H9 (cell line): ENCODE data around the gene CTF1. TPM values are rescaled to one million over a fixed set of nuclear protein-coding genes. Genes with fewer than 3 reads are reported as not detected.
A peak's percentile ranks its signal among the peaks of the same experiment; 100 is the strongest.

ENCODE experiments used
- DNase-seq: peaks from one replicate; pipeline ENCODE4 v3.0.0-alpha.2; 2017
- H2AFZ ChIP-seq: one replicate; pipeline ENCODE4 v1.6.1; 2013; ENCODE audit warnings: mild to moderate bottlenecking, low read length, control low read depth, moderate library complexity
- H2AK5ac ChIP-seq: 2 replicates; pipeline ENCODE4 v1.6.1; 2013; ENCODE audit warnings: low read length, control low read depth, mixed read lengths; ENCODE audit not compliant: insufficient read length
- H2BK120ac ChIP-seq: one replicate; pipeline ENCODE4 v1.6.1; 2013; ENCODE audit warnings: low read depth, mild to moderate bottlenecking, low read length, control low read depth, inconsistent platforms; ENCODE audit not compliant: poor library complexity, severe bottlenecking
- H2BK12ac ChIP-seq: 2 replicates; pipeline ENCODE4 v1.6.1; 2013; ENCODE audit warnings: low read length, control low read depth, mixed read lengths, low read depth; ENCODE audit not compliant: insufficient read length
- H2BK15ac ChIP-seq: 2 replicates; pipeline ENCODE4 v1.6.1; 2013; ENCODE audit warnings: low read depth, low read length, control low read depth
- H2BK20ac ChIP-seq: one replicate; pipeline ENCODE4 v1.6.1; 2013; ENCODE audit warnings: low read depth, mild to moderate bottlenecking, low read length, control low read depth, inconsistent platforms; ENCODE audit not compliant: poor library complexity, severe bottlenecking
- H2BK5ac ChIP-seq: 2 replicates; pipeline ENCODE4 v1.6.1; 2013; ENCODE audit warnings: low read length, control low read depth, mixed read lengths; ENCODE audit not compliant: insufficient read length
- H3K14ac ChIP-seq: 2 replicates; pipeline ENCODE4 v1.6.1; 2013; ENCODE audit warnings: low read length, control low read depth; ENCODE audit not compliant: insufficient read depth
- H3K18ac ChIP-seq: 2 replicates; pipeline ENCODE4 v1.6.1; 2013; ENCODE audit warnings: low read depth, mild to moderate bottlenecking, mixed read lengths, low read length, control low read depth; ENCODE audit not compliant: insufficient read length
- H3K23ac ChIP-seq: 2 replicates; pipeline ENCODE4 v1.6.1; 2013; ENCODE audit warnings: low read length, control low read depth, mixed read lengths, low read depth; ENCODE audit not compliant: insufficient read length
- H3K23me2 ChIP-seq: 2 replicates; pipeline ENCODE4 v1.6.1; 2013; ENCODE audit warnings: low read depth, mild to moderate bottlenecking, mixed read lengths, low read length, control low read depth; ENCODE audit not compliant: insufficient read length, poor library complexity, severe bottlenecking
- H3K27ac ChIP-seq: 2 replicates; pipeline ENCODE4 v1.5.1; 2013; ENCODE audit warnings: low read length, control low read depth, mixed read lengths, low read depth; ENCODE audit not compliant: insufficient read length
- H3K27me3 ChIP-seq: 2 replicates; pipeline ENCODE4 v1.6.1; 2013; ENCODE audit warnings: low read length, control low read depth, inconsistent platforms; ENCODE audit not compliant: insufficient read depth
- H3K4ac ChIP-seq: 2 replicates; pipeline ENCODE4 v1.6.1; 2013; ENCODE audit warnings: low read depth, mild to moderate bottlenecking, control low read depth, inconsistent platforms, low read length, moderate library complexity
- H3K4me1 ChIP-seq: 2 replicates; pipeline ENCODE4 v1.6.1; 2013; ENCODE audit warnings: low read length, control low read depth, inconsistent platforms; ENCODE audit not compliant: insufficient read depth
- H3K4me2 ChIP-seq: 2 replicates; pipeline ENCODE4 v1.6.1; 2013; ENCODE audit warnings: low read length, control low read depth, mixed read lengths; ENCODE audit not compliant: insufficient read length, insufficient read depth
- H3K56ac ChIP-seq: 2 replicates; pipeline ENCODE4 v1.6.1; 2013; ENCODE audit warnings: low read depth, mild to moderate bottlenecking, mixed read lengths, low read length, control low read depth; ENCODE audit not compliant: insufficient read length
- H3K79me1 ChIP-seq: 2 replicates; pipeline ENCODE4 v1.6.1; 2013; ENCODE audit warnings: low read depth, mild to moderate bottlenecking, moderate library complexity, low read length, control low read depth, inconsistent platforms; ENCODE audit not compliant: insufficient read depth, poor library complexity, severe bottlenecking
- H3K79me2 ChIP-seq: 2 replicates; pipeline ENCODE4 v1.6.1; 2013; ENCODE audit warnings: low read length, control low read depth, inconsistent platforms; ENCODE audit not compliant: insufficient read depth
- H3K9ac ChIP-seq: 2 replicates; pipeline ENCODE4 v1.6.1; 2013; ENCODE audit warnings: low read length, control low read depth, mixed read lengths; ENCODE audit not compliant: insufficient read length; ENCODE audit errors: extremely low read depth
- H3K9me3 ChIP-seq: one replicate; pipeline ENCODE4 v1.6.1; 2013; ENCODE audit warnings: low read depth, low read length, inconsistent platforms; ENCODE audit not compliant: control insufficient read depth
- H3T11ph ChIP-seq: one replicate; pipeline ENCODE4 v1.6.1; 2013; ENCODE audit warnings: mild to moderate bottlenecking, low read length, control low read depth, inconsistent platforms
- H4K20me1 ChIP-seq: one replicate; pipeline ENCODE4 v1.6.1; 2013; ENCODE audit not compliant: control insufficient read depth, insufficient read length, insufficient read depth
- H4K5ac ChIP-seq: 2 replicates; pipeline ENCODE4 v1.6.1; 2013; ENCODE audit warnings: low read depth, mild to moderate bottlenecking, mixed read lengths, low read length, control low read depth; ENCODE audit not compliant: insufficient read length
- H4K8ac ChIP-seq: replicated peaks from 2 replicates; pipeline ENCODE4 v1.6.1; 2013; ENCODE audit warnings: low read length, control low read depth, mixed read lengths, low read depth; ENCODE audit not compliant: insufficient read length
- H4K91ac ChIP-seq: 2 replicates; pipeline ENCODE4 v1.6.1; 2013; ENCODE audit warnings: low read depth, mild to moderate bottlenecking, moderate library complexity, mixed read lengths, low read length, control low read depth; ENCODE audit not compliant: insufficient read length
- H3K27ac Mint-ChIP-seq, 3 experiments: 2 replicates in 2 of 3; 3 replicates in 1 of 3; pipeline ENCODE4 v1.8.0; 2020 to 2021; ENCODE audit warnings: mixed read lengths in 3 of 3, mild to moderate bottlenecking in 1 of 3, moderate library complexity in 1 of 3
- H3K27me3 Mint-ChIP-seq: 2 replicates; pipeline ENCODE4 v1.8.0; 2021; ENCODE audit warnings: low read depth, mild to moderate bottlenecking, moderate library complexity, mixed read lengths
- H3K36me3 Mint-ChIP-seq, 3 experiments: 2 replicates in 2 of 3; 3 replicates in 1 of 3; pipeline ENCODE4 v1.8.0; 2020 to 2021; ENCODE audit warnings: low read depth in 3 of 3, mixed read lengths in 3 of 3; ENCODE audit not compliant: insufficient read depth in 1 of 3
- H3K4me1 Mint-ChIP-seq, 2 experiments: 2 replicates each; pipeline ENCODE4 v1.8.0; 2020; ENCODE audit warnings: mixed read lengths in 2 of 2
- H3K4me3 Mint-ChIP-seq, 2 experiments: 2 replicates in 1 of 2; 3 replicates in 1 of 2; pipeline ENCODE4 v1.8.0; 2020 to 2021; ENCODE audit warnings: mild to moderate bottlenecking in 2 of 2, mixed read lengths in 2 of 2, moderate library complexity in 1 of 2
- H3K9me3 Mint-ChIP-seq, 2 experiments: 2 replicates in 1 of 2; 3 replicates in 1 of 2; pipeline ENCODE4 v1.8.0; 2020; ENCODE audit warnings: mild to moderate bottlenecking in 2 of 2, mixed read lengths in 2 of 2, moderate library complexity in 1 of 2
- CTCF ChIP-seq: fragments of 200-600 bp; sonication (generic); conservative IDR thresholded peaks from 3 replicates; pipeline ENCODE4 v1.8.0; 2021; ENCODE audit warnings: antibody characterized with exemption, mild to moderate bottlenecking
- WGBS: extraction: QIAGEN DNeasy Blood & Tissue Kit; methylation state at CpG from one replicate; pipeline ENCODE4 v1.1.7; 2013; ENCODE audit warnings: missing lambda C conversion rate, low lambda C conversion rate, mixed read lengths; ENCODE audit not compliant: insufficient read length; ENCODE audit errors: extremely low coverage; 5-methylcytosine and 5-hydroxymethylcytosine counted together
- total RNA-seq: library from RNA; stranded (reverse); gene quantifications from 2 replicates; pipeline ENCODE4 v1.2.1, GENCODE V29; 2021

Gene CTF1
- total RNA-seq, 1 experiment from 2014 or later, result 0.72 TPM

GRCh38 chr16:30923554-30924075 is 27.2 kb downstream of the CTF1 start, which contains the start of gene FBXL19:
FBXL19 (plus strand) TSS chr16:30923572; CDS start chr16:30925755, 2,183 bp downstream.
- WGBS, result no CpG with 5 or more reads among the region's 31 CpGs
- no peak within 1 kb of the TSS for H2AK5ac ChIP-seq

More at GRCh38 chr16:30923554-30924075, 27.2 kb downstream of the CTF1 start, which contains the start of gene FBXL19:
- Histone ChIP-seq H3K14ac (peak within 1 kb of the TSS; percentile 99), H4K20me1 (no peaks in the 10 kb centered on the region), H2BK15ac (no peak within 1 kb of the TSS), H3K23ac (no peak within 1 kb of the TSS), H3K79me2 (no peaks in the 10 kb centered on the region), H2BK120ac (peak within 1 kb of the TSS; percentile 89), H3T11ph (no peak within 1 kb of the TSS), H3K4me2 (peak within 1 kb of the TSS; percentile 84), H4K5ac (peak within 1 kb of the TSS; percentile 99), H3K4ac (no peak within 1 kb of the TSS; the same call in 1 of the 2 replicates), H4K8ac (peak within 1 kb of the TSS; percentile 98), H3K56ac (peak within 1 kb of the TSS; percentile 91), H3K27ac (peak within 1 kb of the TSS; percentile 97), H2BK5ac (peak within 1 kb of the TSS; percentile 99), H3K27me3 (no peaks in the 10 kb centered on the region), H3K79me1 (no peaks in the 10 kb centered on the region), H3K18ac (peak within 1 kb of the TSS; percentile 99), H2AFZ (peak within 1 kb of the TSS; percentile 76), H2BK12ac (peak within 1 kb of the TSS; percentile 99), H2BK20ac (no peak within 1 kb of the TSS), H3K23me2 (peaks cover 10% of the 10 kb centered on the region), H3K4me1 (no peaks in the 10 kb centered on the region), H3K9me3 (no peaks in the 10 kb centered on the region), H4K91ac (no peak within 1 kb of the TSS), H3K9ac (peak within 1 kb of the TSS; percentile 96)
- H3K27ac Mint-ChIP-seq, result peak within 1 kb of the TSS; percentile 100
- H3K36me3 Mint-ChIP-seq, result peaks cover 14 to 16% (median 16%) of the 10 kb centered on the region in 3 experiments
- TF ChIP-seq CTCF, result no peak
- no peak for DNase-seq
- no peaks in the 10 kb centered on the region for H3K27me3 Mint-ChIP-seq
- peak within 1 kb of the TSS; percentile 93 to 100 for H3K4me3 Mint-ChIP-seq
- H3K9me3 Mint-ChIP-seq, result no peaks in the 10 kb centered on the region; a peak in 1 of 5 replicates
- H3K4me1 Mint-ChIP-seq, result peaks cover 12 to 24% of the 10 kb centered on the region in 2 experiments
